Gastroesophageal sphincter (tissue), 4 donors: ENCODE data around the gene LIN37. TPM values are rescaled to one million over a fixed set of nuclear protein-coding genes. Genes with fewer than 3 reads are reported as not detected.

Experiments used
- ATAC-seq: fragments of 150-250 bp; one replicate; pipeline ENCODE4 v1.9.1; 2016; ENCODE audit warnings: mild to moderate bottlenecking, moderate library complexity
- H3K27ac ChIP-seq, 4 donors: fragments of 200-600 bp; sonication (generic) in 3 of 4; 1 replicate in 3 of 4; 2 replicates in 1 of 4; pipeline ENCODE4 v1.5.1; 2016 to 2019
- H3K27me3 ChIP-seq: fragments of 200-600 bp; sonication (generic); one replicate; pipeline ENCODE4 v1.5.1; 2019
- H3K36me3 ChIP-seq, 2 donors: fragments of 200-600 bp; sonication (generic); one replicate each; pipeline ENCODE4 v1.5.1; 2019; ENCODE audit warnings: control low read depth in 1 of 2
- H3K4me1 ChIP-seq, 3 donors: fragments of 200-600 bp; sonication (generic); 1 replicate in 2 of 3; 2 replicates in 1 of 3; pipeline ENCODE4 v1.5.1; 2016 to 2019; ENCODE audit warnings: control low read depth in 2 of 3
- H3K4me3 ChIP-seq, 2 donors: fragments of 200-600 bp; sonication (generic); one replicate each; pipeline ENCODE4 v1.5.1; 2019; ENCODE audit warnings: mild to moderate bottlenecking in 1 of 2, moderate library complexity in 1 of 2
- H3K9me3 ChIP-seq, 3 donors: fragments of 200-600 bp; sonication (generic); one replicate each; pipeline ENCODE4 v1.5.1; 2017 to 2019; ENCODE audit warnings: control low read depth in 2 of 3
- EP300 ChIP-seq: sonication (generic); formaldehyde crosslinking; IDR thresholded peaks from one replicate; pipeline ENCODE4 v1.6.1; 2017; ENCODE audit warnings: antibody characterized with exemption, mild to moderate bottlenecking
- POLR2A ChIP-seq, 2 donors: fragments of 450-650 bp; IDR thresholded peaks; one replicate each; pipeline ENCODE4 v1.6.1; 2017; ENCODE audit warnings: antibody characterized with exemption in 2 of 2, mild to moderate bottlenecking in 2 of 2, moderate library complexity in 1 of 2
- POLR2AphosphoS5 ChIP-seq: sonication (generic); formaldehyde crosslinking; IDR thresholded peaks from one replicate; pipeline ENCODE4 v1.6.1; 2017; ENCODE audit warnings: antibody characterized with exemption
- WGBS, 2 donors: methylation state at CpG; one replicate each; pipeline ENCODE4 v1.1.5; 2018; ENCODE audit warnings: low coverage in 1 of 2; 5-methylcytosine and 5-hydroxymethylcytosine counted together
- total RNA-seq, 4 donors: library from RNA; depleted of rRNA; stranded (reverse); fragments of >200 nt; gene quantifications; one replicate each; pipeline ENCODE4 v1.1.0, GENCODE V29; 2016
- TF ChIP-seq, protein P1 (sequence below), 4 experiments: fragments of 200-600 bp in 2 of 4; fragments of 450-650 bp in 2 of 4; sonication (generic) in 1 of 4; IDR thresholded peaks; one replicate each; pipeline ENCODE4 v1.5.1; 2017 to 2019; ENCODE audit warnings: antibody characterized with exemption in 4 of 4, mild to moderate bottlenecking in 2 of 4, moderate library complexity in 2 of 4

LIN37 gene
- total RNA-seq, 4 donors from 2014 or later: 14.4 to 29.4 (median 18.7) TPM

GRCh38 chr19:35720163-35720524, 28.2 kb upstream of the LIN37 start:
- Histone ChIP-seq H3K4me3 (no peak overlapping the region), H3K4me1 (peaks cover 0 to 59% (median 19%) of the 10 kb centered on the region in 3 donors), H3K36me3 (peaks cover 0 to 57% of the 10 kb centered on the region in 2 donors), H3K9me3 (no peaks in the 10 kb centered on the region), H3K27me3 (no peaks in the 10 kb centered on the region), H3K27ac (peak overlapping the region in 2 of 4 donors; percentile 8 to 91)
- TF ChIP-seq EP300 (no peak), POLR2AphosphoS5 (no peak), POLR2A (IDR thresholded peaks at IDR 0.05) (no peak)
- TF ChIP-seq, protein P1, sequence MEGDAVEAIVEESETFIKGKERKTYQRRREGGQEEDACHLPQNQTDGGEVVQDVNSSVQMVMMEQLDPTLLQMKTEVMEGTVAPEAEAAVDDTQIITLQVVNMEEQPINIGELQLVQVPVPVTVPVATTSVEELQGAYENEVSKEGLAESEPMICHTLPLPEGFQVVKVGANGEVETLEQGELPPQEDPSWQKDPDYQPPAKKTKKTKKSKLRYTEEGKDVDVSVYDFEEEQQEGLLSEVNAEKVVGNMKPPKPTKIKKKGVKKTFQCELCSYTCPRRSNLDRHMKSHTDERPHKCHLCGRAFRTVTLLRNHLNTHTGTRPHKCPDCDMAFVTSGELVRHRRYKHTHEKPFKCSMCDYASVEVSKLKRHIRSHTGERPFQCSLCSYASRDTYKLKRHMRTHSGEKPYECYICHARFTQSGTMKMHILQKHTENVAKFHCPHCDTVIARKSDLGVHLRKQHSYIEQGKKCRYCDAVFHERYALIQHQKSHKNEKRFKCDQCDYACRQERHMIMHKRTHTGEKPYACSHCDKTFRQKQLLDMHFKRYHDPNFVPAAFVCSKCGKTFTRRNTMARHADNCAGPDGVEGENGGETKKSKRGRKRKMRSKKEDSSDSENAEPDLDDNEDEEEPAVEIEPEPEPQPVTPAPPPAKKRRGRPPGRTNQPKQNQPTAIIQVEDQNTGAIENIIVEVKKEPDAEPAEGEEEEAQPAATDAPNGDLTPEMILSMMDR (IDR thresholded peaks at IDR 0.05): no peak
- WGBS, 2 donors: 89% methylated on average over 1 of the region's 9 CpGs; no CpG with 5 or more reads in 1 of the 2 donors
- ATAC-seq: no peak

- no peak overlapping the region for H3K27ac ChIP-seq
- no peaks in the 10 kb centered on the region for H3K9me3 ChIP-seq
- no peaks in the 10 kb centered on the region for H3K27me3 ChIP-seq
- peaks cover 0 to 54% (median 14%) of the 10 kb centered on the region in 3 donors for H3K4me1 ChIP-seq
- 85% methylated on average over 5 of the region's 17 CpGs; no CpG with 5 or more reads in 1 of the 2 donors for WGBS, 2 donors
- TF ChIP-seq POLR2A (IDR thresholded peaks at IDR 0.05): no peak
- TF ChIP-seq EP300: no peak
- TF ChIP-seq, protein P1 (IDR thresholded peaks at IDR 0.05): no peak
- TF ChIP-seq POLR2AphosphoS5: no peak
- ATAC-seq: no peak
- H3K4me3 ChIP-seq: no peak overlapping the region
- peaks cover 0 to 62% of the 10 kb centered on the region in 2 donors for H3K36me3 ChIP-seq
These were observed 27.7 kb upstream of the LIN37 start for GRCh38 chr19:35720648-35721047.

DNA sequence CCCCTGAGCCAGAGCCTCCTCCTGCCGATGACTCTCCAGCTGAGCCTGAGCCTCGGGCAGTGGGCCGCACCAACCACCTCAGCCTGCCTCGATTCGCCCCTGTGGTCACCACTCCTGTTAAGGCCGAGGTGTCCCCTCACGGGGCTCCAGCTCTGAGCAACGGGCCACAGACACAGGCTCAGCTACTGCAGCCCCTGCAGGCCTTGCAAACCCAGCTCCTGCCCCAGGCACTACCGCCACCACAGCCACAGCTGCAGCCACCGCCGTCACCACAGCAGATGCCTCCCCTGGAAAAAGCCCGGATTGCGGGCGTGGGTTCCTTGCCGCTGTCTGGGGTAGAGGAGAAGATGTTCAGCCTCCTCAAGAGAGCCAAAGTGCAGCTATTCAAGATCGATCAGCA, 27.0 kb upstream of the LIN37 start:
- no peaks in the 10 kb centered on the region for H3K9me3 ChIP-seq
- peaks cover 0 to 69% of the 10 kb centered on the region in 2 donors for H3K36me3 ChIP-seq
- 87% methylated on average over 8 of the region's 16 CpGs; no CpG with 5 or more reads in 1 of the 2 donors for WGBS, 2 donors
- no peaks in the 10 kb centered on the region for H3K27me3 ChIP-seq
- no peak for ATAC-seq
- peaks cover 0 to 47% (median 8%) of the 10 kb centered on the region in 3 donors for H3K4me1 ChIP-seq
- H3K27ac ChIP-seq: no peak overlapping the region
- TF ChIP-seq POLR2A (IDR thresholded peaks at IDR 0.05) (no peak), EP300 (no peak), POLR2AphosphoS5 (no peak)
- TF ChIP-seq, protein P1 (IDR thresholded peaks at IDR 0.05): no peak
- H3K4me3 ChIP-seq: no peak overlapping the region

- H3K36me3 ChIP-seq: peaks cover 0 to 80% of the 10 kb centered on the region in 2 donors
- no CpG with 5 or more reads among the region's 14 CpGs for WGBS, 2 donors
- H3K27ac ChIP-seq: no peak overlapping the region
- no peak overlapping the region for H3K4me3 ChIP-seq
- no peak for ATAC-seq
- H3K27me3 ChIP-seq: no peaks in the 10 kb centered on the region
- H3K9me3 ChIP-seq: no peaks in the 10 kb centered on the region
- TF ChIP-seq POLR2AphosphoS5: no peak
- peaks cover 0 to 44% (median 8%) of the 10 kb centered on the region in 3 donors for H3K4me1 ChIP-seq
These were observed 25.9 kb upstream of the LIN37 start for GRCh38 chr19:35722461-35722860.

DNA sequence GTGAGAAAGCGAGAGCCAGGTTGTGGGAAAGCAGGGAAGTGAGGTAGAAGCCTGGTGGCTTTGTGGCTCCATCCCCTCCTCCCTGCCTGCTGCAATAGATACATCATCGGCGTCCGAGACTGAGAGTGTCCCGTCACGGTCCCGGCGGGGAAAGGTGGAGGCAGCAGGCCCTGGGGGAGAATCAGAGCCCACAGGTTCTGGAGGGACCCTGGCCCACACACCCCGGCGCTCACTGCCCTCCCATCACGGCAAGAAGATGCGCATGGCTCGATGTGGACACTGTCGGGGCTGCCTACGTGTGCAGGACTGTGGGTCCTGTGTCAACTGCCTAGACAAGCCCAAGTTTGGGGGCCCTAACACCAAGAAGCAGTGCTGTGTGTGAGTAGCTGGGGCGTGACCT, 25.5 kb upstream of the LIN37 start:
- WGBS, 2 donors: 100% methylated on average over 1 of the region's 16 CpGs; no CpG with 5 or more reads in 1 of the 2 donors
- Histone ChIP-seq H3K4me1 (peaks cover 0 to 44% (median 8%) of the 10 kb centered on the region in 3 donors), H3K27ac (no peak overlapping the region), H3K9me3 (no peaks in the 10 kb centered on the region), H3K27me3 (no peaks in the 10 kb centered on the region), H3K36me3 (peaks cover 0 to 84% of the 10 kb centered on the region in 2 donors), H3K4me3 (no peak overlapping the region)
- ATAC-seq: no peak
- no peak for TF ChIP-seq POLR2A (IDR thresholded peaks at IDR 0.05)
- TF ChIP-seq EP300: no peak
- TF ChIP-seq, protein P1 (IDR thresholded peaks at IDR 0.05): no peak
- no peak for TF ChIP-seq POLR2AphosphoS5
